Gastroesophageal sphincter (tissue), 3 donors: ENCODE results near the gene ATP13A2.

Source experiments
- CTCF ChIP-seq, 4 experiments: fragments of 200-600 bp in 2 of 4; fragments of 450-650 bp in 2 of 4; sonication (generic) in 1 of 4; IDR thresholded peaks; one replicate each; pipeline ENCODE4 v1.5.1; 2017 to 2019; ENCODE audit warnings: antibody characterized with exemption in 4 of 4, mild to moderate bottlenecking in 2 of 4, moderate library complexity in 2 of 4
- POLR2A ChIP-seq, 2 donors: fragments of 450-650 bp; IDR thresholded peaks; one replicate each; pipeline ENCODE4 v1.6.1; 2017; ENCODE audit warnings: antibody characterized with exemption in 2 of 2, mild to moderate bottlenecking in 2 of 2, moderate library complexity in 1 of 2
- POLR2AphosphoS5 ChIP-seq: sonication (generic); formaldehyde crosslinking; IDR thresholded peaks from one replicate; pipeline ENCODE4 v1.6.1; 2017; ENCODE audit warnings: antibody characterized with exemption

- TF ChIP-seq POLR2A (IDR thresholded peaks at IDR 0.05) (no peak), CTCF (IDR thresholded peaks at IDR 0.05) (no peak), POLR2AphosphoS5 (no peak)
Measured at GRCh38 chr1:16998589-16998988, 13.1 kb downstream of the ATP13A2 start.
